OCI-LY3 (cell line): ENCODE measurements around the gene RETN.

Experiments
- H2AFZ ChIP-seq: fragments of 200-600, 300-600 bp; shearing (Covaris generic); 2 replicates; pipeline ENCODE4 v1.6.0; 2014; ENCODE audit warnings: antibody characterized with exemption, low read depth, low read length
- H3K27ac ChIP-seq: fragments of 200-600, 300-600 bp; sonication (generic); 2 replicates; pipeline ENCODE4 v1.5.1; 2014; ENCODE audit warnings: mild to moderate bottlenecking, low read length, moderate library complexity, mixed read lengths
- H3K27me3 ChIP-seq: fragments of 200-600, 300-600 bp; sonication (generic); 2 replicates; pipeline ENCODE4 v1.6.1; 2014; ENCODE audit warnings: low read depth, low read length, mixed read lengths
- H3K36me3 ChIP-seq: fragments of 200-600, 300-600 bp; sonication (generic); replicated peaks from 2 replicates; pipeline ENCODE3; 2014; ENCODE audit warnings: low read depth, low read length, mixed read lengths
- H3K4me1 ChIP-seq: fragments of 300-600, 200-600 bp; sonication (generic); 2 replicates; pipeline ENCODE4 v1.6.1; 2014; ENCODE audit warnings: low read length, mixed read lengths
- H3K4me2 ChIP-seq: fragments of 200-600, 300-600 bp; sonication (generic); 2 replicates; pipeline ENCODE4 v1.6.1; 2014; ENCODE audit warnings: low read length, mixed read lengths
- H3K4me3 ChIP-seq: fragments of 300-600, 200-600 bp; sonication (generic); 2 replicates; pipeline ENCODE4 v1.5.1; 2014; ENCODE audit warnings: antibody characterized with exemption, mild to moderate bottlenecking, low read length, moderate library complexity
- H3K79me2 ChIP-seq: fragments of 300-600, 200-600 bp; shearing (Covaris generic); 2 replicates; pipeline ENCODE4 v1.6.1; 2014; ENCODE audit warnings: mild to moderate bottlenecking, low read length, mixed read lengths
- H3K9ac ChIP-seq: fragments of 300-600, 200-600 bp; shearing (Covaris generic); 2 replicates; pipeline ENCODE4 v1.6.0; 2014; ENCODE audit warnings: mild to moderate bottlenecking, low read length, moderate library complexity
- H3K9me3 ChIP-seq: fragments of 200-600, 300-600 bp; shearing (Covaris generic); 2 replicates; pipeline ENCODE4 v1.6.1; 2014; ENCODE audit warnings: low read length, mixed read lengths; ENCODE audit not compliant: insufficient read depth
- H4K20me1 ChIP-seq: fragments of 200-600, 300-600 bp; sonication (generic); 2 replicates; pipeline ENCODE4 v1.6.1; 2016; ENCODE audit warnings: low read length, mixed read lengths; ENCODE audit not compliant: insufficient read depth
- EZH2phosphoT487 ChIP-seq: fragments of 200-600 bp; shearing (Covaris generic); IDR thresholded peaks from 2 replicates; pipeline ENCODE4 v1.6.1; 2018; ENCODE audit warnings: antibody characterized with exemption, mixed run types, low read depth
- TF ChIP-seq, protein P1 (sequence below): fragments of 200-600, 300-600 bp; sonication (generic); IDR thresholded peaks from 2 replicates; pipeline ENCODE4 v1.5.1; 2014; ENCODE audit warnings: antibody characterized with exemption, low read length, low read depth

The RETN gene

DNA sequence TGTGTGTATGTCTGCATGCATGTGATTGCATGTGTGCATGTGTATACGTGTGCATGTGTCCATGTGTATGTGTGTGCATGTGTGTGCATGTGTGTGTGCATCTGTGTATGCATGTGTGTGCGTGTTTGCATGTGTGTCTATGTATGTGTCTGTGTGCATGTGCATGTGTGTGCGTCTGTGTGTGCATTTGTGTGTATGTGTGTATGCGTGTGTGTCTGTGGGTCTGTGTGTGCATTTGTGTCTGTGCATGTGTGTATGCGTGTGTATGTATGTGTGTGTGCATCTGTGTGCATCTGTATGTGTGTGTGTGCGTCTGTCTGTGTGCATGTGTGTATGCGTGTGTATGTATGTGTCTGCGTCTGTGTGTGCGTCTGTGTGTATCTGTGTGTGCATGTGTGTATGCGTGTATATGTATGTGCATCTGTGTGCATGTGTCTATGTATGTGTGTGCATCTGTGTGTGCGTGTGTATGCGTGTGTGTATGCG lies 28.9 kb upstream of the RETN start:
- H3K36me3 ChIP-seq: peaks cover 25% of the 10 kb centered on the region
- H3K27ac ChIP-seq: no peak overlapping the region
- no peak overlapping the region for H3K4me3 ChIP-seq
- TF ChIP-seq, protein P1, sequence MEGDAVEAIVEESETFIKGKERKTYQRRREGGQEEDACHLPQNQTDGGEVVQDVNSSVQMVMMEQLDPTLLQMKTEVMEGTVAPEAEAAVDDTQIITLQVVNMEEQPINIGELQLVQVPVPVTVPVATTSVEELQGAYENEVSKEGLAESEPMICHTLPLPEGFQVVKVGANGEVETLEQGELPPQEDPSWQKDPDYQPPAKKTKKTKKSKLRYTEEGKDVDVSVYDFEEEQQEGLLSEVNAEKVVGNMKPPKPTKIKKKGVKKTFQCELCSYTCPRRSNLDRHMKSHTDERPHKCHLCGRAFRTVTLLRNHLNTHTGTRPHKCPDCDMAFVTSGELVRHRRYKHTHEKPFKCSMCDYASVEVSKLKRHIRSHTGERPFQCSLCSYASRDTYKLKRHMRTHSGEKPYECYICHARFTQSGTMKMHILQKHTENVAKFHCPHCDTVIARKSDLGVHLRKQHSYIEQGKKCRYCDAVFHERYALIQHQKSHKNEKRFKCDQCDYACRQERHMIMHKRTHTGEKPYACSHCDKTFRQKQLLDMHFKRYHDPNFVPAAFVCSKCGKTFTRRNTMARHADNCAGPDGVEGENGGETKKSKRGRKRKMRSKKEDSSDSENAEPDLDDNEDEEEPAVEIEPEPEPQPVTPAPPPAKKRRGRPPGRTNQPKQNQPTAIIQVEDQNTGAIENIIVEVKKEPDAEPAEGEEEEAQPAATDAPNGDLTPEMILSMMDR: no peak
- no peak for TF ChIP-seq EZH2phosphoT487
- H3K9me3 ChIP-seq: no peaks in the 10 kb centered on the region
- no peak overlapping the region for H3K9ac ChIP-seq
- H3K27me3 ChIP-seq: no peaks in the 10 kb centered on the region
- peaks cover 19% of the 10 kb centered on the region for H3K4me1 ChIP-seq
- H2AFZ ChIP-seq: no peak overlapping the region
- no peak overlapping the region for H3K4me2 ChIP-seq
- H4K20me1 ChIP-seq: peaks cover 7% of the 10 kb centered on the region; the same call in 1 of the 2 replicates
- peaks cover 35% of the 10 kb centered on the region for H3K79me2 ChIP-seq

DNA sequence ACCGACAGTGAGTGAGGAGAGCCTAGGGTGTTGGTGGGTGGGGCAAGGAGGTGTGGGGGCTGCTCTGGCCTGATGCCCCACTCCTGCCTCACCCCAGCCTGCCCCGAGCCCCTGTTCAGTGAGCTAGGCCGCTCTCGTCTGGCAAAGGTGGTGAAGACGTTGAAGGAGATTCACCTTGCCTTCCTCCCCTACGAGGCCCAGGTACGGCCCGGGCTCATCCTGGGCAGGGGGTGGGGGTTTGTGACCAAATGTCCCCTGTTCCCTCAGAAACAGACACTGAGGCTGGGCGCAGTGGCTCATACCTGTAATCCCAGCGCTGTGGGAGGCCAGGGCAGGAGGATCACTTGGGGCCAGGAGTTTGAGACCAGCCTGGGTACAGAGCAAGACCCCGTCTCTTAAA lies 28.0 kb upstream of the RETN start:
- no peaks in the 10 kb centered on the region for H3K9me3 ChIP-seq
- no peak overlapping the region for H3K4me3 ChIP-seq
- H3K79me2 ChIP-seq: peaks cover 35% of the 10 kb centered on the region
- peaks cover 28% of the 10 kb centered on the region for H3K4me1 ChIP-seq
- no peak overlapping the region for H3K27ac ChIP-seq
- H2AFZ ChIP-seq: no peak overlapping the region
- H3K36me3 ChIP-seq: peaks cover 27% of the 10 kb centered on the region
- no peak overlapping the region for H3K4me2 ChIP-seq
- H3K27me3 ChIP-seq: no peaks in the 10 kb centered on the region
- no peak overlapping the region for H3K9ac ChIP-seq
- TF ChIP-seq EZH2phosphoT487: no peak
- TF ChIP-seq, protein P1: no peak
- H4K20me1 ChIP-seq: peaks cover 7% of the 10 kb centered on the region; the same call in 1 of the 2 replicates

DNA sequence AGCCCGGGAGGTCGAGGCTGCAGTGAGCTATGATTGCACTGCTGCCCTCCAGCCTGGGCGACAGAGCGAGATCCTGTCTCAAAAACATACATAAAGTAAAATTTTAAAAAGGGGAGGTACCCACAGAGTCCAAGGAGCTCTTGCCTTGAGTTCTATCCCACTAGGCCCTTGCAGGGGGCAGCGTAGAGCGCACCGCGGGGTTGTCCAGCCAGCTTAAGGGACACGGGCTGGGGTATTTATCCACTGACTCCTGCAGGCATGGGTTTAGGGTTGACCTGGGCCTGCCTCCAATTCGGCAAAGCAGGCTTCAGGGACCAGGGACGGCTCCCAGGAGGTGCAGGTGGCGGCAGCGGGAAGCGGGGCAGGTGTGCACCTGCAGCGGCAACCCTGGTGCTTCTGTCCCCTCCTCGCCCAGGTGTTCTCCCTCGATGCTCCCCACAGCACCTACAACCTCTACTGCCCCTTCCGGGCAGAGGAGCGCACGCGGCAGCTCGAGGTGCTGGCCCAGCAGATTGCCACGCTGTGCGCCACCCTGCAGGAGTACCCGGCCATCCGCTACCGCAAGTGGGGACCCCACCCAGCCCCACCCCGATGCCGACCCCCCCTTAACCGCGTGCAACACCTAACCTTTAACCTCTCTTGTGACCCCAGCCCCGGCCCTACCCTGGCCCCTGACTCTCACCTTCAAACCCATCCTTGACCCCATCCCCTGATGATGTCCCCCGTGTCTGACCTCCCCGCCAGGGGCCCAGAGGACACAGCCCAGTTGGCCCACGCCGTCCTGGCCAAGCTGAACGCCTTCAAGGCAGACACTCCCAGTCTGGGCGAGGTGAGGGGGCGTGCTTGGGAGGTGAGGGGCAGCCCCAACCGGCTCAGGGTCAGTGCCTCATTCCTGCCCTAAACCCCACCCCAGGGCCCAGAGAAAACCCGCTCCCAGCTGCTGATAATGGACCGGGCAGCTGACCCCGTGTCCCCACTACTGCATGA lies 27.3 kb upstream of the RETN start:
- Histone ChIP-seq H3K4me1 (peaks cover 31% of the 10 kb centered on the region), H3K27me3 (no peaks in the 10 kb centered on the region)

More for the DNA sequence above, 27.3 kb upstream of the RETN start:
- no peak overlapping the region for H2AFZ ChIP-seq
- H3K27ac ChIP-seq: no peak overlapping the region
- no peak overlapping the region for H3K9ac ChIP-seq
- TF ChIP-seq, protein P1: no peak
- TF ChIP-seq EZH2phosphoT487: no peak
- peaks cover 34% of the 10 kb centered on the region for H3K79me2 ChIP-seq
- H3K9me3 ChIP-seq: no peaks in the 10 kb centered on the region
- H3K4me3 ChIP-seq: no peak overlapping the region
- H3K4me2 ChIP-seq: no peak overlapping the region
- H3K36me3 ChIP-seq: peaks cover 30% of the 10 kb centered on the region
- peaks cover 7% of the 10 kb centered on the region; the same call in 1 of the 2 replicates for H4K20me1 ChIP-seq
